NCI-H748 (cell line): ENCODE results near the gene OAT.

Experiments used
- DNase-seq: peaks from one replicate; lab custom pipeline; 2025; ENCODE audit not compliant: unreplicated experiment; lab: John Stamatoyannopoulos, UW

The OAT gene

DNA sequence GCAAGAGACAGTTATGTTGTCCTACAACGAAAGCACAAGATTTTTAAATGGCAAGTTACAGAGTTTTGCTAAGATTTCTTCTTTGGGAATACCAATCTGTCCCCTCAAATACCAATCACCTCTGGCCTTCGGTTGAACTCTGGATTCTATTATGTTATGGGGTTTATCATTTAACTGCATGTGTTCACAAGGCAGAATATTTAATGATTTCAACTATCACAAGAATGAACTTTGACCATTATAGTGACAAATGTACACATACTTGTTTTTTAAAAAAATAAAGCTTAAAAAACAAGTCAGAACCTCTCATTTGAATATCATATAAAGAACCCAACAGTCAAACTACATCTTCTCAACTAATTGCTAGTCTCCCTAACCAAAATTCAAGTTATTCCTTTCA, 11.3 kb downstream of the OAT start:
- no peak for DNase-seq

DNA sequence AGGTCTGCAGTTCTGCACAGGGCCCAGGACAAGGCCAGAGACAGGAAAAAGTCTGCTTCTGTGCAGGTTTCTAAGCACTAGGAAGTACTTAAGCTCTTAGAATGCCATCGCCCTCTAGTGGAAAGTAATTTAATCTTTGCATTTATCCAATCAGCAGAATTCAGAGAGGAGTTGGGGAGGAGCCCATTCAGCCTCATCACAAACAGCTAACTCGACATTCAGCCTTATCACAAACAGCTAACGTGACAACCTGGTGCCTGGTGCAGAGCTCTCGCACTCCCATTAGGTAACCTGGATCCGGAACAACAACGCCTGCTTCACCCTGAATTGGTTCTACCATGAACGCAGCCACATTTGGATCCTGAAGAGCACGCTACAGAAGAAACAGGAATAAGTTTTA, 15.2 kb downstream of the OAT start:
- peak; percentile 77 for DNase-seq

GRCh38 chr10:124402273-124402672, 16.4 kb downstream of the OAT start:
- DNase-seq: no peak

DNA sequence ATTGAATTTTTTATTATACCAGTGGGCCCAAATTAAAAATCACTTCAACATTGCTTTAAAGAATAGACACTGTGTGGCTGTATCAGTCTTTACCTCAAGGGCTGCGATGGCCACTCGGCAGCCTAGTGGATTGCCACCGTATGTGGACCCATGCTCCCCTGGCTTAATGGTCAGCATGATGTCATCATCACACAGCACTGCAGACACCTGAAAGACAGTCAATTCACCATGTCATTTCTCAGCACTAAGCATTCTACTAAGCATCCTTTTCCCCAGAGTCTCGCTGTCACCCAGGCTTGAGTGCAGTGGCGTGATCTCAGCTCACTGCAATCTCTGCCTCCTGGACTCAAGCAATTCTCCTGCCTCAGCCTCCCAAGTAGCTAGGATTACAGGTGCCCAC, 17.1 kb downstream of the OAT start:
- no peak for DNase-seq

DNA sequence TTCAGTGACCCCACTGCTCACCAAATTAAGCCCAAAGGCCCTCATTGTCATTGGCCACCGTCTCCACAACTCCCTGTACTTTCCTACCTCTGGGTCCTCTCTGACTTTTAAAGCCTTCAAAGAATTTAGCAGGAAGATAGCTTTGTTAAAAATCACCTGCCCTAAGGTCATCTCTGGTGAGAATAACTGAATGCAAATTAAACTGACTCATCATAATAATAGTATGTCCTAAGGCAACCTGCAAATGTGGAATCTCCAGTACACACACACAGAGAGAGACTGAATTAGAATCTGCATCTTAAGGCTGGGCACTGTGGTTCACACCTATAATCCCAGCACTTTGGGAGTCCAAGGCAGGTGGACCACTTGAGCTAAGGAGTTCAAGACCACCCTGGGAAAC, 24.1 kb downstream of the OAT start:
- DNase-seq: no peak

DNA sequence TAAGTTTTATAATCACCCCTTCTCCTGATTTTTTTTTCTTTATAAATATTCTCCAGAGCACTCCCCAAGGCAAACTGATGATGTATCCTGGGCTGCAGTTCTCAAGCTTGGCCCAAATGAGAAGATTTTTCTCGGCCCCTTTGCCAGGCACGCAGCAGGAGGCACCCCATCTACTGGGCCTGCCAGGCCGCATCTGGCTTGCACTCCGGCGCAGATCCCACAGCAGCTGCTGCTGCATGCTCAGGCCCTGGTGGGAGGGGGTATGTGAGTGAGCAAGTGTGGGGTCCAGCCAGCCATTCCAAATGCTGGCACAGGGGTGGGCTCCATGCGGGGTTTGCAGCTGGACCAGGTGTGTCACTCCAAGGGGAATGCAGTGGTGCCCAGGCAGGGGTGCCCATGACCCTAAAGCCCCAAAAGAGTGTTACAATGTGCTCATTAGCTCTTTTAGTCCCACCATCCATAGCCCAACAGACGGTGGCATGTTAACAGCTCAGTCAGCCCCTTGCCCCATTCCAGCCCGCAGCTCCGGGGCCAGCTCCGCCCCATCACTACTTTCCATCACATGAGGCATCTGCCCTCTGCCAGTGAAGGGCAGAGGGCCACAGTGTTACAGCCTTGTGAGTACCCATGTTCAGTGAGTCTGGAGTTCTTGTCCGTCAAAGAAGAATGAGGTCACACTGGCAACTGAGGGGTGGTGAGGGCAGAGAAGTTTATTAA, 25.9 kb downstream of the OAT start:
- DNase-seq: no peak

DNA sequence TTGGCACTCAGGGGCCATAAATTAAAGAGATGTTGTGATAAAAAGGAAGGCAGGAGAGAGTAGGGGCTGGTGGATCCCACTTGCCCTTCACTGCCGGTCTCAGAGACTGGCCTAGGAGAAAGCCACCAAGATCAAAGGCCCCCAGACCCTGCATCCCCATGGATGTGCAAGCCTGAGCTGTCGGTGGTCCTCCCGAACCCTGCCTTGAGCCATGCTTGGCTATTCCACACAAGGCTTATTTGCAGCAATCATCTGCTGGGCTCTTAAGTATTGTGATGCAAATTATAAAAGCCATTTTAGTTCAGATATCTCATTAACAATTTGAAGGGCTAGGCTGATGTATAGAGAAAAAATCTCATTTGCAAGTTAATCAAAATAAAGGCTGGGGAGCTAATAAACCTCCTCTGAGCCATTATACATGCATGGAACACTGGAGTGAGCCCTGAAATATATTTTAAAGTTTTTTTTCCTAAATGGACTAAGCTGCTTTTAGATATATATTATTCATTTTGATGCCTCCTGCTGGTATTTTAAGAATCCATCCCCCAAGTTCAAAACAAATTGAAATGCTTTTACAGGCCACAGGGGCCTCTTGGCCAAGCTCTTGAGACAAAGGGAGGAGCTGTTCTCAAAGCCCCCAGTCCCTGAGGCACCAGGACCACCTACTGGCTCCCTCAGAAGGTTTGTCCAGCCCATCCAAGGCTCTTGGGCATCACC, 28.1 kb downstream of the OAT start:
- DNase-seq: no peak

- DNase-seq: no peak
Observed at GRCh38 chr10:124389613-124390361, 28.9 kb downstream of the OAT start.

DNA sequence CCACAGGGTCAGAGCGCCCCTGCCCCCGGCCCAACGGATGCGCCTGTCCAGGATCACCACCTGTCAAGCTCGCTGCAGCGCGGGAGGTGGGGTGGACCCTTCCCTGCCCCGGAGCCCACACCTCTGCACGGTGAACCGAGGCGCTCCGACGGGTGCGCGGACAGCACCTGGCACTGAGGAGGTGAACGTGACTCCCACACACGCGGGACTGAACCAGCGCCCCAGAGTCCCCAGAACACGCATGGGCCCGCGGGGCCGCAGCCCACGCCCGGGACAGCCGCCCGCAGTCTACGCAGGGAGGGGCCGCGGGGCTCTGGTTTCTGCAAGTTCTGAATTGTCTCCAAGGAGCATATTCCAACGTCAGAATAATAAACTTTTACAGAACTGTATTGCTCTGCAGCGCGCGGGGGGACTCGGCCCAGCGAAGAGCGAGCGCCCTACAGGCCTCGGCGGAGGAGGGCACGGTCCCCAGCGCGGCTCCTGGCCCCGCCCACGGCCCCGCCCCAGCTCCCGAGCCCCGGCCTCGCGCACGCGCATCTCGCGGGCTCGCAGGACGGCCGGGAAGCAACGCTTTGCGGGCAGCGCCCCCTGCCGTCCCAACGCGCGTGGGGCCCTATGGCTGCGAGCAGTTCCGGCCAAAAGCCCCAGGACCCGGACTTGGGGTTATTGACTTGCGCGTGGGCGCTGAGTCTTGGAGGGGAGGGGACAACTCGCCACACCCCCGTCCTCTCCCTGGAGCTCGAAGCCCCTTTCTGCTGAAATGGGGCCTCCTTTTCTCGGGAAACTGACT, 29.7 kb downstream of the OAT start:
- peak; percentile 78 for DNase-seq

DNA sequence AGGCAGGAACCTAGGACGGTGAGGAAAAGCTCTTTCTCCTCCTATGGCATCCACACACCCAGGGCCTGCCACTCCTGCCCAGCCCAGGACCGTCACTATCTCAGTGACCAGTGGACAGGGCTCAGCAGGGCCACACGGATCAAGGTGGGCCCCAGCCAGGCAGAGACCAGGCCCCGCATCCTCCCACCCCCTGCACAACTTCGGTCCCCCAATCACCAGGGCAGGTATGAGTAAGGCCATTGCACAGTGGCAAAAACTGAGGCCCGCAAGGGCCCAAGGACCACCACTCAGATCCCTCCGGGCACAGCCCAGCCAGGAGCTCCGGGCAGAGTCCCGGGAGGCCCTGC, 30.3 kb downstream of the OAT start:
- no peak for DNase-seq

DNA sequence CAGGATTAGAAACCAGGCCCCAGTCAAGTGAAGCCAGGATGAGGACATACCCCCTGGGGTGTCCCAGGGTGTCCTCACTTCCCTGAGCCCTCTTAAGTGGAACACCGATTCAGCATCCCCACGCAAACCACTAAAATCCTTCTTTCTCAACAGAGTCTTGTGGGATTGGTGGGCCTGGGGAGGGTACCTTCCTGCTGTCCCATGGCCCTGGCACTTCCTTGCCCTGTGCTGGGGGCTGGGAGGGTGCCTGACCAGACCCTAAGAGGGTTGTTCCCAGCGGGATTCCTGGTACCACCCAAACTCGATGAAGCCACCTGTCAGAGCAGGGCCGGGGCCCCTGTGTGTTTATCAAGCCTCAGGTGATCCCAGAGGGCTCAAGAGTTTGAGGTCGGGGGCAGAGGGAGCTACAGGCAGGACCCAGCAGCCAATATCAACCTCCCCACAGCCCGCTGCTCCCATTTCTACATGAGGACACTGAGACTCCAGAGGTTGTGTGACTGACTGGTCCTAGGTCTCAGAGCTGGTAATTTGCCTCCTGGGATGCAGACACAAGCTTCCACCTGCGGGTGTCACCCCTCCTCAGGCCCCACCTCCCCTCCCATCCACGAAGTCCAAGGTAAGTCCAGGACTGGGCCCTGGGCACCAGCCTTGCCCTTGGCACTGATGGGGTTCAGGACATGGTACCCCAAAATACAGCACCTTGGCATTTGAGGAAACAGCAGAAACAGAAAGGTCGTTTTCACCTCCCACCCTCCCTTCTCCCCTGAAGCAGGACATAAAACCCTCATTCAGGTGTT, 31.4 kb downstream of the OAT start:
- no peak for DNase-seq

DNA sequence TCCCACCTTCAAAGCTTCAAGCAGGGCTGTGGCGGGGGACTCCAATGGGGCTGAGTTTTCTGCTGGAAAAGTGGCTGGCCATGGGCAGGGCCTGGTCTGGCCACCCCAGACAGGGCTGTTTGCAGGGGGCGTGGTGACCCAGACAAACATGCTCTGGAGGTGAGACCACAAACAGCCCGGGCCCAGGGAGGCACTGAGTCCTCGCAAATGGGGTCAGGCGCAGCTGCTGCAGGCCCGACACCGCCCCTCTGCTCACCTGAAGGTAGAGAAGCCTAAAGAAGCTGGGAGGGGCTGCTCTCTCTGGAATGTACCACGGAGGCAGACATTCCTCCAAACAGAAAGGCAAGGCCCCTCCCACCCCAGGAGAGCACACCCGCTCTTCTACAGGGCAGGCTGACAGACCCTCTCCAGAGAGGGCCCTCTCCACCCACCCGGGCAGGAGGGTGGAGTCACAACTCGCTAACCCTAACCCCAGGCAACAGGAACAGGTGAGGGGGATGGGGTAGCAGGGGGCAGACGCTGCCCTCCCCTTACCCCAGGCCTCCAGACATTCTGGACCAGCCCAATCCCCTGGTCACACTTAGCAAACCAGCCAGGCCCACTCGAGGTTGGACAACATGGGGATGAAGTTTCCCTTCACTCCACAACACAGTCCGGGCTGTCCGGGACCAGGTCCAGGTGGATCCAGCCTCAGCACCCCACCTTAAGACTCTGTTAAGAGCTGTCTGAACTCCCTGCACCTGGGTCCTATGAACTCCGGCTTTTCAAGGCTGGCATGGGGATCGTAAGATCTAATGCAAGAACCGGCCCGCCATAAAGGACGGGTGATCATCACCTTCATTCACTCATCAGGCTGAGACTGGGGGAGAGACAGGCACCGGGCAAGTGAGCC, 32.3 kb downstream of the OAT start:
- no peak for DNase-seq

- no peak for DNase-seq
Observed at GRCh38 chr10:124385627-124386185, 33.0 kb downstream of the OAT start.

GRCh38 chr10:124384591-124385190, 34.0 kb downstream of the OAT start:
- no peak for DNase-seq

GRCh38 chr10:124384172-124384571, 34.6 kb downstream of the OAT start:
- no peak for DNase-seq

DNA sequence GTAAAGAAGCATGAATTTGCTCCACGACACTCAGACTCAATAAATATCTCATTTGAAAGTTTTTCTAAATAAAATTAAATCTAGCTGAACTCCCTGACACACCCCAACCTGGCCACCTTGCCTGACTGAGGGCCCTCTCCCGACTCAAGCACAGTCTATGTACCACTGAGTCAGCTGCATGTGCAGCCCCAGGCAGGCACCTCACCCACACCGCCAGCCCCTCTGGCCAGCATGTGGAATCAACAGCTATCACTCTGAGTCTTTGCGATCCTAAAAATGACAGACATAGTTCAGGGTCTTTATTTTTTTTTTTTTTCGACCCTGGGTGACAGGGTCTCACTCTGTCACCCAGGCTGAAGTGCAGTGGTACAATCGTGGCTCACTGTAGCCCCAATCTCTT, 35.2 kb downstream of the OAT start:
- DNase-seq: no peak

GRCh38 chr10:124381011-124381611, 37.6 kb downstream of the OAT start:
- DNase-seq: no peak

DNA sequence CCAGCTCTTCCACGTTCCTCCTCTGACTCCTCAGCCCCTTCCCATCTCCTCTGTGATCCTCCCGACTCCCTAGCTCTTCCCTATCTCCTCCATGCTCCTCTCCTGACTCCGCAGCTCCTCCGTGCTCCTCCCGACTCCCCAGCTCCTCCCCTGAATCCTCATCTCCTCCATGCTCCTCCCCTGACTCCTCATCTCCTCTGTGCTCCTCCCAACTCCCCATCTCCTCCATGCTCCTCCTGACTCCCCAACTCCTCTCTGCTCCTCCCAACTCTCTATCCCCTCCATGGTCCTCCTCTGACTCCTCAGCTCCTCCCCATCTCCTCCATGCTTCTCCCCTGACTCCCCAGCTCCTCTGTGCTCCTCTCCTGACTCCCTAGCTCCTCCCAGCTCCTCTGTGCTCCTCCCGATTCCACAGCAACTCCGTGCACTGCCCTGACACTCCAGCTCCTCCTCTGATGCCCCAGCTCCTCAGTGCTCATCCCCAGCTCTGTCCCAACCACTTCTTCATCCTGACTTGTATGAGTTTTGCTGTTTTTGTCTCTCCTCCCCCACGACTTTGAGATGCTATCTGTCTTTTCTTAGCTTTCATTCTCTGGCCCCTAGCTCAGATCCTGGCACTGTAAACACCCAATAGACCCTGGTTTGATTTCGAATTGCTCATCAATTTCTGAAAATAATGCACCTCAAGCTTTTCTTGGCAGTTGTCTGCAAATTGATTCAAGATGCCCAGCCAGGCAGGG, 38.3 kb downstream of the OAT start:
- DNase-seq: no peak
